Caki2 (cell line): ENCODE data around the gene F9. TPM values are rescaled to one million over a fixed set of nuclear protein-coding genes. Genes with fewer than 3 reads are reported as not detected.
"Not testable (repeated sequence)": the region's sequence is repeated elsewhere in the genome, so short reads cannot be mapped to it uniquely, and the experiment has no call there.

Source experiments
- DNase-seq: peaks from one replicate; pipeline ENCODE4 v3.0.0-alpha.2; 2015; ENCODE audit warnings: low read depth
- in situ Hi-C: cut with HindIII; loops from 2 replicates; pipeline ENCODE4 v1.10.0; 2016; ENCODE audit warnings: low sequenced_read_pairs, low pct_unique_long_range_greater_than_20kb, mixed read lengths
- total RNA-seq: library from RNA; depleted of rRNA; stranded (reverse); fragments of >200 nt; shearing (Covaris generic); gene quantifications from 2 replicates; pipeline ENCODE4 v1.2.3, GENCODE V29; 2014; ENCODE audit warnings: low replicate concordance; rRNA removed

The F9 gene
- total RNA-seq, result not detected in 2 replicates

DNA sequence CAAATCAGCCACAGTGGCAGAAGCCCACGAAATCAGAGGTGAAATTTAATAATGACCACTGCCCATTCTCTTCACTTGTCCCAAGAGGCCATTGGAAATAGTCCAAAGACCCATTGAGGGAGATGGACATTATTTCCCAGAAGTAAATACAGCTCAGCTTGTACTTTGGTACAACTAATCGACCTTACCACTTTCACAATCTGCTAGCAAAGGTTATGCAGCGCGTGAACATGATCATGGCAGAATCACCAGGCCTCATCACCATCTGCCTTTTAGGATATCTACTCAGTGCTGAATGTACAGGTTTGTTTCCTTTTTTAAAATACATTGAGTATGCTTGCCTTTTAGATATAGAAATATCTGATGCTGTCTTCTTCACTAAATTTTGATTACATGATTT, at the start of gene F9:
F9 (plus strand) TSS at position 190 of the 400 bp plus-strand sequence; CDS start at position 216, 26 bp downstream.
- DNase-seq, result no peak
- in situ Hi-C loops, result no loop called here

GRCh38 chrX:139483699-139484098, 46.8 kb upstream of the F9 start:
- no peak for DNase-seq
- in situ Hi-C loops, result no loop called here

DNA sequence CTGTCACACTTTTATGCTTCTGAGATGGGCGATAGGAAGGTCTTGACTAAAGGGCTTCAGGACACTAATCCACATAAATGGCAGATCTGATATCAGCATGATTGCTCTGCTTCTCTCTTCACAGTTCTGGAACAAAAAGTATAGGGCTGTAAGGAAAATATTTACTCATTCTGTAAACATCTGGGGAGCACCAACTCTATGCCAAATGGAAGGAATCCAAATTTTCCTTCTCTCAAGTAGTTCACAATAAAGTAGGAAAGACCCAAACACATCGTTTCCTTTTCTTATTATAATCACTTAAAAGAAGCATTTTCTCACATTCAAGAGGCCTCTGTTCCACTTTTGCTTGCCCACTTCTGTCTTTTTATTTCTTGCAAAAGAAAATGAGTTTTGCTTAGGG, 45.9 kb upstream of the F9 start:
- in situ Hi-C loops, result no loop called here
- DNase-seq, result no peak

GRCh38 chrX:139495324-139495723, 35.2 kb upstream of the F9 start:
- no peak for DNase-seq
- in situ Hi-C loops, result no loop called here

DNA sequence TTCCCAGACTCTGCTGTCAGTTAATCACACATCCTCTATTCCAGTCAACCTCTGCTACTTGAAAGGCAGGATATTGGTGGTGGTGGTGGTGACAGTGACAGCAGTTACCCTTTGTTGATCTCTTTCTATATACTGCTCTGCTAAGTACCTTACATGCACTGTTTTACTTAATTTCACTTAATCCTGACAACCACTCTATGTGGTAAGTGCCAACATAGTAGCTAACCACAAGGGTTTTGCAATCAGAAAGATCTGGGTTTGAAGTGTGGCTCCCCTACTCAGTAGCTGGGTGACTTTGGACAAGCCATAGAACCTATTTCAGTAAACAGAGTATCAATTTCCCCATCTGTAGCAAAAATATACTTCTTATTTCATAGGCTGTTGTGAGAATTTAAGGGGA, 24.2 kb upstream of the F9 start:
- no peak for DNase-seq
- in situ Hi-C loops, result no loop called here

- DNase-seq, result no peak
- in situ Hi-C loops, result no loop called here
These were observed 22.4 kb upstream of the F9 start for GRCh38 chrX:139508099-139508498.

- in situ Hi-C loops, result no loop called here
- DNase-seq, result no peak
These were observed 12.1 kb upstream of the F9 start for GRCh38 chrX:139518475-139518874.

GRCh38 chrX:139528829-139529228, 1.7 kb upstream of the F9 start:
- DNase-seq, in situ Hi-C loops: not testable (repeated sequence)

- in situ Hi-C loops, result no loop called here
- no peak for DNase-seq
These were observed 2.3 kb downstream of the F9 start for GRCh38 chrX:139532834-139533233.

- DNase-seq, result no peak
- in situ Hi-C loops, result no loop called here
These were observed 2.9 kb downstream of the F9 start for GRCh38 chrX:139533444-139533843.

DNA sequence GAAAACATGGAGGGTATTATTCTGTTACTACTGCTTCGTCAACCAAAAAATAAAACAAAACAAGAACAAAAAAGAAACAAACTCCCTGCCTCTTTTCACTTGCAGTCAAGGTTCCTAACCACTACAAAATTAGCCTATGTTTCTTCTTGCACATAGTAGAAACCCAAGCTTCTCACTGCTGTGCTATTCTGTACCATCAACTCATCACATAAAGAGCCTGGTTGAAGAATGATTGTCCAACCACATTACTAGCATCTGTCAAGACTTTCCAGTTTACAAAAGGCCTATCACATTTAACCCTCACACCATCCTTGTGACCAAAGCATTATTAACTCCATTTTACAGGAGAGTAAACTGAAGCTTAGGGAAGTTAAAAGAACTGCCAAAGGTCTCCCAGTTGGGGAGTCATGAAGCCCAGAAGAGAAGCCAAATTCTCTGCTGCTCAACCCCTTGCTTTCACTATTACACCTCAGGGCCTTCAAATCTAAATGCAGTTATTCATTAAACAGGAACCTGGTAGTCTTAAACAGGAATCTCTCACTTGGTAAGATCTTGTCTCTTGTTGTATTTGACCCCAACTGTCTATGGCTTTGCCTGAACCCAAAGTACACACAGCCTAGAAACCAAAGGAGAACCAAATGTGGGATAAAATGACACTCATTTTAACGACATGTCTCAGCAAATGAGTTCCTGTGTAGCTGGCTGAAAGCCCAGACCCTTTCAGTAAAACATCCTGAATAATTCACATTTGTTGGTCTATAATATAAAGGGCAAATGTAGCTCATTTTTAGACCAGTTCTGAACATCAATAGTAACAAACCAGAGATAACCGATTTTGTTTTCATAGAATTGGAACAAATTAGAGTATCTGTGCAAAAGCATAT, 8.6 kb downstream of the F9 start:
- in situ Hi-C loops, result no loop called here

GRCh38 chrX:139542652-139543051, 12.1 kb downstream of the F9 start:
- no peak for DNase-seq
- in situ Hi-C loops, result no loop called here

More for the DNA sequence above, 8.6 kb downstream of the F9 start:
- DNase-seq, result no peak

GRCh38 chrX:139543920-139544319, 13.4 kb downstream of the F9 start:
- in situ Hi-C loops, result no loop called here
- no peak for DNase-seq

DNA sequence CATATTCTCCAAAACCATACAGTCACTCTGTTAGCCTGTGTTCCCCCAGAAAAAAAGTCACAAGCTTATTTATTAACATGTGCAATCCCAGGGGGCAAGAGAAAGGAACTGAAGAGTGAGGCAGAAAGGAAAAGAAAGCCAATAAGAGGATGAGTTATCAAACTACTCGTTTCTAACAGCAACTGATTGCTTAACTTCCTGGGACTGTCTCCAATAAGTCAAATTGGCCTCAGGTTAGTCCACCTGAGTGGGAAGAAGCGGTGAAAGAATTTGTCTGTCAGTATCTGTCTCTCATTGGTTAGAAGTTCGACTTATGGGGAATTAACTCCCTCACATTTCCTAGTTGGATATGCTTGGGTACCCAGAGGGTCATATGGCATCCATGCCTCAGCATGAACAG, 14.1 kb downstream of the F9 start:
- in situ Hi-C loops, result no loop called here
- DNase-seq, result no peak

DNA sequence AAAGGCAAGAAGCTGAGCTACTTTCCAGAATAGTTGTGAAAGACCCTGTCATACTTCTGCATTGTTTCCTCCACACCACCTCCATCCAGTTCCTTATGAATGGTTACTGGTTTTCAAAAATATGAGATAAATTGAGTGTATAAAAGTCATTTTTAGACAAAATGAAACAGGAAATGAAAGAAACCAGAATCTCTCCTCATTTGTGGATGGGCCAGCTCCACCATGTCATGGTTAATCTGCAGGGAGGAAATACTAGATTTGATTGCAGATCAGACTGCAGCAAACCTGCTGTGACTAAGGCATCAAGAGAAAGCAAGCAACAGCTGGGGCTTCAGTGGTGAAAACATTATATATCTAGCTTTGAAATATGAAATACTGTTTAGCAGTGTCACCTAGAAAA, 23.8 kb downstream of the F9 start:
- DNase-seq, result no peak
- in situ Hi-C loops, result no loop called here

DNA sequence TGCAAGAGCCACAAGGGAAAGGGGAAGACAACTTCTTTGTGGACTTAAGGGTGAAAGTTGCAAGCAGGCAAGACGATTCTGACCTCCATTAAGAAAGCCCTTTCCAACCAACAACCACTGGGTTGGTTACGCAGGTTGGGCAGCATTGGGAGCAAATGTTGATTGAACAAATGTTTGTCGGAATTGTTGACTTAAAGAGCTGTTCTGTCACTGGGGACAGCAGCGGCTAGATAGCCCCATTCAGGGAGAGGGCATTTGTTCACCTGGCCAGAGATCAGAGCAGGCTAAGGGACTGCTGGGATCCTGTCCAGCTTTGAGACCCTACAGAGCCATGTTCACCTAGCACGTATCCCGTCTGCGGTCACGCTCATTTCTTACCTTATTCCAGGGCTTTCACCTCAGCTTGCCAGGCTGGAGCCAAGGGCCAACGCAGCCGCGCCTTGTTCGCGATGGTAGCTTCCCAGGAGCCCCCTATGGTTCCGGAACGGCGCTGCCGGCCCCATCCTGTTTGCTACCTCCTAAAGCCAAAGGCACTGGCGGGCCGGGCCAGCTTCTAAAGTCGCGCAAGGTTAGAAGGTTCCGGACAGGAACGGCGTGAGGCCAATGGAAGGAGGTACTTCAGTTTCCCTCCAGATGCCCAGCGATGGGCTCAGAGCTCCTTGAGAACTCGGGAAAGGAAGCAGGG, 24.6 kb downstream of the F9 start:
- in situ Hi-C loops, result no loop called here
- no peak for DNase-seq

DNA sequence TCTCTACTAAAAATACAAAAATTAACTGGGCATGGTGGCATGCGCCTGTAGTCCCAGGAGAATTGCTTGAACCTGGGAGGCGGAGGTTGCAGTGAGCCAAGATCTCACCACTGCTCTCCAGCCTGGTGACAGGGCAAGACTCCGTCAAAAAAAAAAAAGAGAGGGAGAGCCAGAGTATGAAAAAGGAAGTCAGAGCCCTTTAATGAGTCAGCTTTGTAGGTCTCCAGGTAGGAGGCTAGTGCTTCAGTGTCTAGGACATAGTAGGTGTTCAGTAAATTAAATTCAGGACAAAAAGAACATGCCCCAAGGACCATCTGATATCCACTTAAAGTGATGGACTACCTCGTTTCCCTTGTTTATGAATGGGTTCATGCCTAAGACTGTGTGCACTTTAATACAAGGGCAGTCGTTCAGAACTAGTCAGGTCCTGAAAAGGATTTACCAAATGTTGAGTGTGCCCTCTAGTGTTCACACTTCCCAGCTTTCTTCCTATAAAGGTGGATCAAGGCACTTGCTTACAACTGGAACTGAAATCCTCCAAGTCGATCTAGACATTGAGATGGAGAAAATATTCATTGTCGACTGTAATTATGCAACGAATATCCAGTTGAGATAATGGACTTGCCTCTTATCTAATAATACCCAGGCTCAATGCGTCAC, 29.0 kb downstream of the F9 start:
- DNase-seq, result peak; percentile 34
- in situ Hi-C loops, result no loop called here

DNA sequence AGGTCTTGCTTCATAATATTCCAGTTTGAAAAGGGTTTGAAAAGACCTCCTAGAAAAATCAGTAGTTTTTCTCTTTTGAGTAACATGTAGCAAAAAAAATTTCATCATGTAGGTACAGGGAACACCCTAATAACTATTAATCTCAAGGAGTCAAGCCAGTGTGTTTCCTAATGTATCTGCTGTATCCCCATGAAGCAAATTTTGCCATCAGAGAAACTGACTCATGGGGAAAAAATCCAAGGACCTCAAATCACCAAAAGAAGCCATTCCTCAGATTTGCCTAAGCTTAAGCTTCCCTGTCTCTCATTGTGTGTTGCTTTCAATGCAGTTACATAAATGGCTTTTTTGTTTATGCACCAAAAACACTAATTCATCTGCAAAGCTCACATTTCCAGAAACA, 29.7 kb downstream of the F9 start:
- DNase-seq, result no peak
- in situ Hi-C loops, result no loop called here

- no peak for DNase-seq
- in situ Hi-C loops, result no loop called here
These were observed 32.7 kb downstream of the F9 start for GRCh38 chrX:139563251-139563650.
